Measurements from ENCODE around the gene ARHGEF28. TPM values are rescaled to one million over a fixed set of nuclear protein-coding genes. Genes with fewer than 3 reads are reported as not detected.

The ARHGEF28 gene
- total and polyA plus RNA-seq, 9 of the 15 experiments (the other 6 are each of a cell fraction or from before 2014, with no cell fraction given) = 0.27 TPM; not detected in 8

DNA sequence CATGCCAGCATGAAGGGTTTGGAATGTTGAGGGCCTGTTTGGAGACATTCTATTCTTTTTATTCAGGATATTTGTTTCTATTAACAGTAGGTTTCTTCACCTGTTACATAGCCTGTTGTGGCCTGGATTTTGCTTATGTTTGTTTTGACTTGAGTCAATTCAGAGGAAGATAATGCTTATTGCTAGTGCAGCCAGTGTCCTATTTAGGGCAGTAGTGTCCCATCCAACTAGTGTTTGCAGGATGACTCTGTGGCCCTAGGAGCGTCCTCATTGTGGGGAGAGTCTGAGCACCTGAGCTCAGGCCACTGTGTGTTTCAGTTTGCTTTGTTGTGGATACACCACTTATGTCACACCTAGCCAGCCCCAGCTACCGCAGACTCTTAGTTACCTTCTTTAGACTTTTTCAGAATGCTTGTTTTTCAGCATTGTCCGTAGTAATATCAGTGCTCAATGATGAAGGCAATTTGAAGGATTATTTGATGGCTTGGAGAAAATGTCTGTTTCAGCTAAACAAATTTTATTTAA lies 90.3 kb downstream of the ARHGEF28 start (continued):
- TF ChIP-seq, protein P1, sequence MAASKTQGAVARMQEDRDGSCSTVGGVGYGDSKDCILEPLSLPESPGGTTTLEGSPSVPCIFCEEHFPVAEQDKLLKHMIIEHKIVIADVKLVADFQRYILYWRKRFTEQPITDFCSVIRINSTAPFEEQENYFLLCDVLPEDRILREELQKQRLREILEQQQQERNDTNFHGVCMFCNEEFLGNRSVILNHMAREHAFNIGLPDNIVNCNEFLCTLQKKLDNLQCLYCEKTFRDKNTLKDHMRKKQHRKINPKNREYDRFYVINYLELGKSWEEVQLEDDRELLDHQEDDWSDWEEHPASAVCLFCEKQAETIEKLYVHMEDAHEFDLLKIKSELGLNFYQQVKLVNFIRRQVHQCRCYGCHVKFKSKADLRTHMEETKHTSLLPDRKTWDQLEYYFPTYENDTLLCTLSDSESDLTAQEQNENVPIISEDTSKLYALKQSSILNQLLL (CRISPR knock-in tag; IDR thresholded peaks at IDR 0.05; ENCODE audit: borderline replicate concordance) = no peak
- TF ChIP-seq NFIC (IDR thresholded peaks at IDR 0.05) = no peak
- no peak for TF ChIP-seq L3MBTL2 (IDR thresholded peaks at IDR 0.05)
- TF ChIP-seq TCF7 (IDR thresholded peaks at IDR 0.05; ENCODE audit: borderline replicate concordance) = no peak
- TF ChIP-seq POLR2G (IDR thresholded peaks at IDR 0.05; ENCODE audit: low read depth, low read length) = no peak
- no peak for TF ChIP-seq BHLHE40 (IDR thresholded peaks at IDR 0.05; ENCODE audit: low read length)

DNA sequence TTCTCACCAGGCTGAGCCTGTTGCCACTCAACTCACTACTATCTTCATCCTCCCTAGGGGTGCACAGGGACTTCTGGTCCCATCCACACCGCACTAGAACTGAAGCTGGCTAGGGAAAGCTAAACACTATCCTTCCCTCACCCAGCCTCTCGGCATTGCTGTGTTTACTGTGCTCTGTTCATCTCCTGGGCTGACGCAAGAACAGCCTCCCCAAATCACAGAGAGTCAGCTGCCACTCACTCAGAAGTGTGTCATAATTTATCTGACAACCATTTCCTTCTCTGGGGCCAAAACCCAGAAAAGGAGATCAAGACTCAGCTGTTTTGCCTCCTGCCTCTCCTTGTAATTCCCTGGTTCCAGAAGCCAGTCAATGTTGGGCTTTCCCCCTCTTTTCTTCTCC lies 92.8 kb downstream of the ARHGEF28 start:
- no peaks in the 10 kb centered on the region for H3K36me3 ChIP-seq (ENCODE audit: control insufficient read depth, insufficient read depth, low read length)
- no TSS peak for BruUV-seq (replicated peaks)
- no peaks in the 10 kb centered on the region for H3K79me2 ChIP-seq (ENCODE audit: control insufficient read depth, insufficient read depth, low read length)
- DNase-seq (ENCODE audit: extremely low read depth in 1 of 4, low spot score in 3 of 4) (no peak), FAIRE-seq (no peak), ATAC-seq (no peak)
- no peaks in the 10 kb centered on the region for H3K9me1 ChIP-seq (ENCODE audit: control insufficient read depth, insufficient read depth, low read length)
- WGBS (ENCODE audit: insufficient coverage, low coverage, missing lambda C conversion rate) = 2% methylated on average over 3 of the region's 3 CpGs
- no peak overlapping the region for H3K9ac ChIP-seq (ENCODE audit: insufficient read depth in 1 of 2, low read depth in 2 of 2, low read length in 2 of 2)
- H3K4me1 ChIP-seq (replicated peaks in 1 of 2; ENCODE audit: control insufficient read depth in 2 of 2, insufficient read depth in 2 of 2, low read length in 2 of 2) = no peaks in the 10 kb centered on the region
- peaks cover 10 to 16% of the 10 kb centered on the region in 2 experiments for H3K27me3 ChIP-seq (ENCODE audit: control insufficient read depth in 2 of 2, insufficient read depth in 2 of 2, low read length in 2 of 2)
- intact Hi-C loops (cut with micrococcal nuclease) = no loop called here
- no peaks in the 10 kb centered on the region for H3K9me3 ChIP-seq (replicated peaks; ENCODE audit: control insufficient read depth, insufficient read depth, low read depth, low read length)
- ChIA-PET POLR2A (no interaction called here), CTCF (ENCODE audit: low intra/inter-chr PET ratio) (no interaction called here)
- no peak overlapping the region for H2AFZ ChIP-seq (ENCODE audit: low read depth, low read length)
- in situ Hi-C loops (cut with MboI) = no loop called here
- no peak overlapping the region for H3K4me2 ChIP-seq (ENCODE audit: insufficient read depth, low read length)
- H3K27ac ChIP-seq (ENCODE audit: extremely low read depth, low read depth, low read length) = no peak overlapping the region
- H3K4me3 ChIP-seq = no peak overlapping the region
- no peaks in the 10 kb centered on the region for H4K20me1 ChIP-seq (replicated peaks; ENCODE audit: control insufficient read depth, insufficient read depth, low read length)
- TF ChIP-seq POLR2AphosphoS2 (IDR thresholded peaks at IDR 0.05; ENCODE audit: low read length) (no peak), CSDE1 (IDR thresholded peaks at IDR 0.05) (no peak), KLF13 (tag; IDR thresholded peaks at IDR 0.05; ENCODE audit: borderline replicate concordance, low read depth) (no peak), HNRNPUL1 (IDR thresholded peaks at IDR 0.05; ENCODE audit: low read length) (no peak), HDAC2 (IDR thresholded peaks at IDR 0.05) (no peak), RBM22 (IDR thresholded peaks at IDR 0.05; ENCODE audit: low read depth, low read length, poor library complexity, severe bottlenecking) (no peak), MEIS2 (IDR thresholded peaks at IDR 0.05; ENCODE audit: partially characterized antibody) (peak; percentile 42), CEBPG (CRISPR knock-in tag; IDR thresholded peaks at IDR 0.05) (no peak), CEBPG (tag; conservative IDR thresholded peaks at IDR 0.05 in 1 of 2, IDR thresholded peaks at IDR 0.05 in 1 of 2) (peak in 1 of 2 experiments; percentile 60; a peak in 2 of 4 replicates), ZNF431 (CRISPR knock-in tag; IDR thresholded peaks at IDR 0.05) (no peak)
- TF ChIP-seq, protein P2, sequence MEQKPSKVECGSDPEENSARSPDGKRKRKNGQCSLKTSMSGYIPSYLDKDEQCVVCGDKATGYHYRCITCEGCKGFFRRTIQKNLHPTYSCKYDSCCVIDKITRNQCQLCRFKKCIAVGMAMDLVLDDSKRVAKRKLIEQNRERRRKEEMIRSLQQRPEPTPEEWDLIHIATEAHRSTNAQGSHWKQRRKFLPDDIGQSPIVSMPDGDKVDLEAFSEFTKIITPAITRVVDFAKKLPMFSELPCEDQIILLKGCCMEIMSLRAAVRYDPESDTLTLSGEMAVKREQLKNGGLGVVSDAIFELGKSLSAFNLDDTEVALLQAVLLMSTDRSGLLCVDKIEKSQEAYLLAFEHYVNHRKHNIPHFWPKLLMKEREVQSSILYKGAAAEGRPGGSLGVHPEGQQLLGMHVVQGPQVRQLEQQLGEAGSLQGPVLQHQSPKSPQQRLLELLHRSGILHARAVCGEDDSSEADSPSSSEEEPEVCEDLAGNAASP (IDR thresholded peaks at IDR 0.05) = no peak
- TF ChIP-seq, protein P3, sequence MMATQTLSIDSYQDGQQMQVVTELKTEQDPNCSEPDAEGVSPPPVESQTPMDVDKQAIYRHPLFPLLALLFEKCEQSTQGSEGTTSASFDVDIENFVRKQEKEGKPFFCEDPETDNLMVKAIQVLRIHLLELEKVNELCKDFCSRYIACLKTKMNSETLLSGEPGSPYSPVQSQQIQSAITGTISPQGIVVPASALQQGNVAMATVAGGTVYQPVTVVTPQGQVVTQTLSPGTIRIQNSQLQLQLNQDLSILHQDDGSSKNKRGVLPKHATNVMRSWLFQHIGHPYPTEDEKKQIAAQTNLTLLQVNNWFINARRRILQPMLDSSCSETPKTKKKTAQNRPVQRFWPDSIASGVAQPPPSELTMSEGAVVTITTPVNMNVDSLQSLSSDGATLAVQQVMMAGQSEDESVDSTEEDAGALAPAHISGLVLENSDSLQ (IDR thresholded peaks at IDR 0.05) = peak; percentile 60
- TF ChIP-seq, protein P4, sequence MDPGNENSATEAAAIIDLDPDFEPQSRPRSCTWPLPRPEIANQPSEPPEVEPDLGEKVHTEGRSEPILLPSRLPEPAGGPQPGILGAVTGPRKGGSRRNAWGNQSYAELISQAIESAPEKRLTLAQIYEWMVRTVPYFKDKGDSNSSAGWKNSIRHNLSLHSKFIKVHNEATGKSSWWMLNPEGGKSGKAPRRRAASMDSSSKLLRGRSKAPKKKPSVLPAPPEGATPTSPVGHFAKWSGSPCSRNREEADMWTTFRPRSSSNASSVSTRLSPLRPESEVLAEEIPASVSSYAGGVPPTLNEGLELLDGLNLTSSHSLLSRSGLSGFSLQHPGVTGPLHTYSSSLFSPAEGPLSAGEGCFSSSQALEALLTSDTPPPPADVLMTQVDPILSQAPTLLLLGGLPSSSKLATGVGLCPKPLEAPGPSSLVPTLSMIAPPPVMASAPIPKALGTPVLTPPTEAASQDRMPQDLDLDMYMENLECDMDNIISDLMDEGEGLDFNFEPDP (CRISPR knock-in tag; IDR thresholded peaks at IDR 0.05) = no peak
